PFSK-1 (cell line): ENCODE measurements around the gene ABHD3. TPM values are rescaled to one million over a fixed set of nuclear protein-coding genes. Genes with fewer than 3 reads are reported as not detected.

ENCODE experiments used
- FOXP2 ChIP-seq: optimal IDR thresholded peaks from 2 replicates; pipeline ENCODE3; 2011; ENCODE audit warnings: borderline replicate concordance, control low read depth, inconsistent platforms; ENCODE audit not compliant: insufficient read depth; ENCODE audit errors: extremely low read length, extremely low read depth
- POLR2AphosphoS5 ChIP-seq: IDR thresholded peaks from 2 replicates; pipeline ENCODE4 v1.6.1; 2012; ENCODE audit warnings: low read depth, mild to moderate bottlenecking, control low read depth, low read length, moderate library complexity
- REST ChIP-seq, 2 experiments: IDR thresholded peaks; 2 replicates each; pipeline versions ENCODE4 v1.6.1 to v1.8.0; 2011 to 2012; ENCODE audit warnings: low read depth in 2 of 2, low read length in 2 of 2, control low read depth in 1 of 2, inconsistent platforms in 1 of 2, mild to moderate bottlenecking in 1 of 2, moderate library complexity in 1 of 2; ENCODE audit not compliant: insufficient read depth in 1 of 2
- SIN3A ChIP-seq: IDR thresholded peaks from 2 replicates; pipeline ENCODE4 v1.6.1; 2012; ENCODE audit warnings: mild to moderate bottlenecking, low read length, moderate library complexity, borderline replicate concordance; ENCODE audit not compliant: insufficient read depth
- TAF1 ChIP-seq: IDR thresholded peaks from 2 replicates; pipeline ENCODE4 v1.6.1; 2012; ENCODE audit warnings: low read length, control low read depth, borderline replicate concordance; ENCODE audit not compliant: insufficient read depth
- polyA plus RNA-seq: library from polyadenylated mRNA; unstranded; fragments of >200 nt; gene quantifications from one replicate; pipeline ENCODE4 v1.2.1, GENCODE V29; 2012; ENCODE audit warnings: low read depth, missing spikeins; ENCODE audit not compliant: insufficient read length

Gene ABHD3
- polyA plus RNA-seq: 5.1 TPM

GRCh38 chr18:21704603-21705364, at the start of gene ABHD3:
Gene ABHD3, minus strand, starts transcription at chr18:21704774. Its CDS starts 109 bp downstream, at chr18:21704665.
- peak; percentile 46 for TF ChIP-seq FOXP2
- TF ChIP-seq TAF1: peak; percentile 75; the same call in 1 of the 2 replicates
- TF ChIP-seq POLR2AphosphoS5: peak; percentile 92
- no peak for TF ChIP-seq REST (IDR thresholded peaks at IDR 0.05; ENCODE audit: insufficient read depth in 1 of 2, low read depth in 2 of 2, low read length in 2 of 2)
- no peak for TF ChIP-seq SIN3A

GRCh38 chr18:21747764-21748693, 43.5 kb upstream of the ABHD3 start:
- TF ChIP-seq FOXP2 (no peak), TAF1 (no peak), REST (IDR thresholded peaks at IDR 0.05; ENCODE audit: insufficient read depth in 1 of 2, low read depth in 2 of 2, low read length in 2 of 2) (no peak), SIN3A (no peak), POLR2AphosphoS5 (no peak)

- TF ChIP-seq TAF1: no peak
- no peak for TF ChIP-seq POLR2AphosphoS5
- no peak for TF ChIP-seq FOXP2
- no peak for TF ChIP-seq REST (IDR thresholded peaks at IDR 0.05; ENCODE audit: insufficient read depth in 1 of 2, low read depth in 2 of 2, low read length in 2 of 2)
- TF ChIP-seq SIN3A: no peak
These were observed 42.7 kb upstream of the ABHD3 start for GRCh38 chr18:21747268-21747667.

GRCh38 chr18:21745231-21745630, 40.7 kb upstream of the ABHD3 start:
- TF ChIP-seq TAF1: no peak
- no peak for TF ChIP-seq SIN3A
- no peak for TF ChIP-seq POLR2AphosphoS5
- TF ChIP-seq FOXP2: no peak
- no peak for TF ChIP-seq REST (IDR thresholded peaks at IDR 0.05; ENCODE audit: insufficient read depth in 1 of 2, low read depth in 2 of 2, low read length in 2 of 2)
